HG03378 (cell line): ENCODE data around the gene HEXIM1.

ENCODE experiments used
- ATAC-seq: cut with Tn5 transposase; IDR thresholded peaks from one replicate; pipeline ENCODE4 v1.9.1; 2021; ENCODE audit warnings: mild to moderate bottlenecking, moderate library complexity; ENCODE audit not compliant: unreplicated experiment

HEXIM1 gene, protein sequence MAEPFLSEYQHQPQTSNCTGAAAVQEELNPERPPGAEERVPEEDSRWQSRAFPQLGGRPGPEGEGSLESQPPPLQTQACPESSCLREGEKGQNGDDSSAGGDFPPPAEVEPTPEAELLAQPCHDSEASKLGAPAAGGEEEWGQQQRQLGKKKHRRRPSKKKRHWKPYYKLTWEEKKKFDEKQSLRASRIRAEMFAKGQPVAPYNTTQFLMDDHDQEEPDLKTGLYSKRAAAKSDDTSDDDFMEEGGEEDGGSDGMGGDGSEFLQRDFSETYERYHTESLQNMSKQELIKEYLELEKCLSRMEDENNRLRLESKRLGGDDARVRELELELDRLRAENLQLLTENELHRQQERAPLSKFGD

DNA sequence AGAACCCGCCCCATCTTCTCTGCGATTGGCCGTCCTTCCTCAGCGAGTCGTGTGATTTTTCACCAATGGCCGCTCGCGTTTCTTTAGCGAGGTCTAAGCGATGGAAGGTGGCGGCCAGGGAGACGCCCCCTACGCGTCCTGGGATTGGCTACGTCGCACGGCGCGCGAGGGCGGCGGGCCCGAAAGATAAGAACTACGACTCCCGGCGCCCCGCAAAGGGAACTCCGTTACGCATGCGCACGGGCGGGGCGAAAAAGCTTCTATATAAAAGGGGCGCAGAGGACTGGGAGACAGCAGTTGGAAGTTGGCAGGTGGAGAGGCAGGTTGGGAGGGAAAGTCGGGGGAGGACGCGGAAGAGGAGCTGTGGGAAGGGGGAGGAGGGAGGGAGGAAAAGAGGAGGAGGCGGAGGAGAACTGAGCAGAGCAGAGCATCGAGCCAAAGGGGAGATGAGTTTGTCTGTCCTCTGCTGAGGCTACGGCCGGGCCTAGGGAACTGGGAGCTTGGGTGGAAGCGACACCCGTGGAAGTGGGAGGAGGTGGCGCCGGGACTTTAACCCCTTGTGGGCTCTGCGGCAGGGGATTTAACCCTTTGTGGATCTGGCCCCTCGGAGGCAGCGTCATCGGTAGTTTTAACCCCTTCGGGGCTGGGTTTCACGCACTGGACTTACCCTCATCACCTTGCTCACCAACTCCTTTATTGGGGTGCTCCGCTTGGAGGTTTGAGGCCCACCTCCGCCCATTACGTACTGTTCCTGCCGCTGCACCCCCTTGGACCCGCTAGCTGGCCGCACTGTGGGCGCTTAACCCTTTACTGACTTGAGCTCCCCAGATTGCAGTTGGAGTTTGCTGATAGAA is at the start of gene HEXIM1:
Gene HEXIM1, plus strand, starts transcription at position 293 of the 854 bp plus-strand sequence. CDS start 716 bp downstream, outside the sequence.
- ATAC-seq, result peak; percentile 43

DNA sequence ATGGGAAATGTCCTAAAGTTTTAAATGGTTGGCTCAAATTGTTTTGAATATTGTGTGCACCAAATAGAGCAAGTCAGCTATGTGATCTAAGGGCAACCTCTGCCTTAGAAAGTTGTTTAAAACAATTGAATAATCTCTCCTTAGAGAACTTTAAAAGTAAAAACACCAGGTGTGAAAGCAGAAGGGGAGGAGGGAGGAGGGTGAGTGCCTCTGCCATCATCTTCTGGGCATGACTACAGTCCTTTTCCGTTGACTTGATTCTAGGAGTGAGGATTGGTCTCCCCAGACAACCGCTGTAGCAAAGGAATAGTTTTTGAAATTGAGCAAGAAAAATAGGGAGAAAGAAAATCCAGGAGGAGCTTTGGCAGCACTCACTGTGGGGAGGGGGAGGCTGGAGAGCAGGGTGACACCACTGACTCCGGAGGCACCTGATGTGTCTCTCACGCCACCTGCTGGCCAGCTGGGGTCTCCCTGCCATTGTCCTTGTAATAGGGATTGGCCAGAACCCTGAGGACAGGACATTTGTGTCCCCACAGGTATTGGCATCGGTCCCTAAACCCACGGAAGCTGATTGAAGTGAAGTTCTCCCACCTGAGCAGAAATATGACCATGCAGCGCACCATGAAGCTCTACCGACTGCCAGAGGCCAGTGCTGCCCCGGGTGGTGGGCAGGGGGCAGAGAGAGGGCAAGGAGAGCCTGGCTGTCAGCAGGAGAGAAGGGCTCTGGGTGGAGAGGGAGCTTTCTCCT is 49.2 kb upstream of the HEXIM1 start:
- ATAC-seq, result no peak

DNA sequence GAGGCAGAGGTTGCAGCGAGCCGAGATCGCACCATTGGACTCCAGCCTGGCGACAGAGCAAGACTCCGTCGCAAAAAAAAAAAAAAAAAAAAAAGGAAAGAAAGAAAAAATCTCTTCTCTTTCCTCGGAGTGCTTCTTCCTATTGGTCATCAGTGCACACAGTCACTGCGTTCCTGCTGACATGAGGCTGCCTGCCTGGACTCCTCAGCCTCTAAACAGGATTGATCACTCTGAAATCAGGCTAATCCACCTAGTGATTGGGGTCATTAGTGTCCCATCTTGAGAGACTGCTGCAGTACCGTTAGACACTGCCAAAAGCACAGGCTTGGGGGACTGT is 46.8 kb upstream of the HEXIM1 start:
- no peak for ATAC-seq

DNA sequence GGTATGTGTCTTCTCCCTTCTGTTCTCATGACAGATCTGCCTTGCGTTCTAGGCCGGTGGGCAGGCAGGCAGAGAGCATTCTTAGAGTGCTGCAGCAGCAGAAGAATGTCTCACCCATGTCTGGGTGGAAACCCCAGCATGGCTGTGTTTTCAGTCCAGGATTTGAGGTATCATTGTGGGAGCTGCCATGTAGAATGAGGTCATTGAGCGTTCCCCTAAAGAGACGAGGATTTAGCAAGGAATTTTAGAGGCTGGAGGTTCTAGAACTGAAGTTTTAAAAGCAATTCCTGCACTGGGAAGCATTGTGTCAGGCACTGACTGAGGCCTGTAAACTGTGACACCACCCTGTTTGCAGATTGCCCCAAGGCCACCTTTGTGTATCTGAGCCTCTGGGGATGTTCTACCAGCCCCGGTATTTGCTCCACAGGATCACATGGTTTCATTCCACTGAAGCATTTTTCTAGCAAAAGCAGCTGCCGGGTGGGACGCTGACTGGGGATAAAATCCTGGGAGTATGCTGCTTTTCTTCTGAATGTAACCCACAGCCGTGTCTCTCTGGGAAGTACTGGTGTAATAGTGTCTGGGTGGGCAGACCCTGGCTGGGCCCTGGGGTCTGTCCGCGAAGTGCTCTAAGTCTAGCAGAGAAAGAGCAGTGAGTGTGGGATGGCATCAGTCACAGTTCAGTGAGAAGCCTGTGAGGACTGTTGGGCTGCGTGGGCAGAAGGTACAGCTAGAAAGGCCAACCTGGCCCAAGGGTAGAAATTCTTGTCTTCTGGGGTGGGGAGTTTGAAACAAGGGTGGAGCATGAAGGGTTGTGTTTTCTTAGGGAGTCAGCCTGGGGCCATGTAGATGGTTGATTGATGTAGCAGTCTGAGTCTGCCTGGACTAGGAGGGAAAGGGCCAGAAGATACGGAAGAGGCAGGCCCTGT is 46.1 kb upstream of the HEXIM1 start:
- ATAC-seq, result no peak

DNA sequence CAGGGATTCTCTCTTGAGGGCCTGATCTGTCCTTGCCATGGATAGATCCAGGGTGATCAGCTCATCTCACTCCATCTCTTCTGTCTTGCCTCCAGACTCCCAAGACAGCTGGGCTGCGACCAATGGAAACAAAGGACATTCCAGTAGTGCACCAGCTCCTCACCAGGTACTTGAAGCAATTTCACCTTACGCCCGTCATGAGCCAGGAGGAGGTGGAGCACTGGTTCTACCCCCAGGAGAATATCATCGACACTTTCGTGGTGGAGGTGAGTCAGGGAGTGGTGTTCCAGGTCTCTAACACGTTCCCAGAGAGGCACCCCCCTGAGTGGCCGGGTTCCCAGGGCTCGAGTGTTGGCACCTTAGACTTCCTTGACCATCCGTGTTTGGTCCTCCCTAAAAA is 45.4 kb upstream of the HEXIM1 start:
- no peak for ATAC-seq

DNA sequence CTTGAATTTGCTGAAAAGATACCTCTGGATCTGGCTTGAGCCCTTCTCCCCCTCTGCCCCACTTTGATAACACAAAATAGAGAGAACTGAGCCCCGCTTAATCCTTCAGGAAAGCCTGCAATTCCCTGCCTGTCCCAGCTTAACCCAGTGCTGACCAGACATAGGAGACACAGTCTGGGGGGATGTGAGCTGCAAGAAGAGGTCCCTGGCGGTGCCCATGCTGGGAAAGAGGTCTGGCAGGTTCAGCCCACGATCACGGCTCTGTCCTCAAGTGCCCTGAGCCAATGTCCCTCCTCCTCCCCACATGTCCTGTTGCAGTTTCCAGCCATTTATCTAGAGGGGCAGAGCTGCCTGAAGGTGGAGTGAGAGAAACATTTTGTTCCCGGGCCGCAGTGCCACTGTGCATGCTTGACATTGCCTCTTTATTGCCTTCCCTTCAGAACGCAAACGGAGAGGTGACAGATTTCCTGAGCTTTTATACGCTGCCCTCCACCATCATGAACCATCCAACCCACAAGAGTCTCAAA is 44.9 kb upstream of the HEXIM1 start:
- no peak for ATAC-seq

DNA sequence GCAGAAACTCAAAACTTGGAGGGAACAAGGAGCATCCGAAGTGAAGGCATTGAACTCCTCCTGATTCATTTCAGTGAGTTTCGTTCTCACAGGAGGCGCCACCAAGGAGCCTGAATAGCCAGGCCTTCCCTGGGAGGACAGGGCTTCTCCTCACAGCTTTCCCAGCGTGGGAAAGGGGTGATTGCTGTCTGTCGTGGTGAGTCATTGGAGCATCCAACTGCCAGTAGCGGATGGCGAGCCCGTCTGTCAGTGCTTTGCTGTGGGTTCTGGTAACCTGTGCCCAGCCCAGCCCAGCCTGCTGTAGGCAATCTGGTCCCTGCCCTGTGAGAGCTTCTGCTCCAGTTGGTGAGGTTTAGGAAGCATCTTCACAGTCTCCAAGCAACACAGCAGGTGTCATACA is 44.2 kb upstream of the HEXIM1 start:
- no peak for ATAC-seq

DNA sequence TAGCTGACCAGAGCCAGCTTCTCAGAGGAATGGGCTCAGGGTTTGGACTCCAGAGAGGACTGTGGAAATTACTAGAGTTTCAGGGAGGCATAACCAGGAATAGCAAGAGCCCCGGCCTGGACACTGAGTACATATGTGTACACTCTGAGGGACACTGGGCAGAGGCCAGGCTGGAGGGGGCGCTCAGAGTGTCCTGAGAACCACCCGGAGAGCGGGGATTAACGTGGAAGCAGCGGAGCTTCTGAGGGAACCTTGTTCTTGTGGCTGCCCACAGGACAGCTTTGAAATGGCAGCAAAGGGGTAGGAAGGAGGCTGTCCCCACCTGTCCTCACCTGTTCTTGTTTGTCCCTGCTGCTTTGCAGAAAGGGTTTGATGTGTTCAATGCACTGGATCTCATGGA is 43.8 kb upstream of the HEXIM1 start:
- ATAC-seq, result no peak

DNA sequence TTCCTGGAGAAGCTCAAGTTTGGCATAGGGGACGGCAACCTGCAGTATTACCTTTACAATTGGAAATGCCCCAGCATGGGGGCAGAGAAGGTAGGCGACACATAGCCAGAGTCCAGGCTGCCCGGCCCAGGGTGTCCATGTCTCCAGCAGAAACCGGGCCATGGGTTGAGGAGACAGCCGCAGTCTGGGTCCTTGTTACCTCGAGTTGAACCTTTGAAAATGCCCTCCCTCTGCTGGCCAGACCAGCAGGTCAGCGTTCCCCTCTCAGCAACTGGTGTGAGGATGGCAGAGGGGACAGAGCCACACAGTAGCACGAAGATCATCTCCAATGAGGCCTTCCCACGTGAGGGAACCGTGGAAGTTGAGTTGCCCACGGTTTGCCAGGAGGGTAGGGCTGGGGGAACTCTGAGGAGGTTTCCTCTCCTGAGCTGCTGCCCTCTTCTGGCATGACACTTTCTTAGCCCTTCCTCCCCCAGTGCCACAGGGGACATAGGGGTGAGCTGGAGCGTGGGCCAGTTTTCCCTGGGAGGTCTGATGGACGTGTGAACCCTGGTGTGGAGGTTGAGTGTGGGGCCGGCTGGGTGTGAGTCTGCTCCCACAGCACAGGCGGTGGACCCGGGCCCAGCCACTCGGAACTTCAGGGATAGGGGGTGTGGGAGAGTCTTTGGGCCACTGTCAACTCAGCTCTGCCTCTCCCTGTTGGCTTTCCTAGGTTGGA is 43.2 kb upstream of the HEXIM1 start:
- ATAC-seq, result no peak

DNA sequence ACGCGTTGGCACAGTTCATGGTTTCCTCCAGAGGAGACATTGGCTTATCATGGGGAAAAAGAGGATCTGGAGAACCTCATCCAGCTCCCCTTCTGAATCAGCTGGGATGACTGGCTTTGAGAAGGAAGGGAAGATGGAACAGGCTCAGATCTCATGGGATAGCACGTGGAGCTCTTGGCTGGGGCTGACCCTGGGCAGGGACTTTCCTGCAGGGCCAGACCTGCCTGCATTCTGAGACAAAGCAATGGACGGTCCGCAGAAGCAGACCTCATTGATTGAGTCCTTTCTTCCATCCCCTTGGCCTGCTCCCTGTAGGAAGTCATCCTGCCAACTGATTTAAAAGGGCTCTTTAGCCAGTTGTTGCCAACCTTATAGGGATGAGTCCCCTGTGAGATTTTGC is 42.2 kb upstream of the HEXIM1 start:
- no peak for ATAC-seq

DNA sequence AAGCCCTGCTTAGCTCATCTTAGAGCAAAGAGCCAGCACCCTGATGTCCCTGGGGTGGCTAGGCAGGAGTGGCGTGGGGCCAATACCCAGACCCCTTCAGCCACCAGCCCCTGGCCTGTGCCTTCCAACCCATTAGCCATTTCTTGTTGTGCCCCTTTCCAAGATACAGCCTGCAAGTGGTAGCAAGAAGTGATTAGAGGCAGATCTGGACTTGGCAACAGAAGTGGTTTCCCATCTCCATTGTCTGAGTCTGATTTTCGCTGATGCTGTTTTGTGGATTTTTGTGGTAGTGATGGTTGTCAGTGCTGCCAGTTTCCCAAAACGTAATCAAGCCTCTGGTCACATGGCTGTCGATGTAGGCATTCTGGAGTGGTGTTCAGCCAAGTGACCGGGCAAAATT is 41.7 kb upstream of the HEXIM1 start:
- ATAC-seq, result no peak

DNA sequence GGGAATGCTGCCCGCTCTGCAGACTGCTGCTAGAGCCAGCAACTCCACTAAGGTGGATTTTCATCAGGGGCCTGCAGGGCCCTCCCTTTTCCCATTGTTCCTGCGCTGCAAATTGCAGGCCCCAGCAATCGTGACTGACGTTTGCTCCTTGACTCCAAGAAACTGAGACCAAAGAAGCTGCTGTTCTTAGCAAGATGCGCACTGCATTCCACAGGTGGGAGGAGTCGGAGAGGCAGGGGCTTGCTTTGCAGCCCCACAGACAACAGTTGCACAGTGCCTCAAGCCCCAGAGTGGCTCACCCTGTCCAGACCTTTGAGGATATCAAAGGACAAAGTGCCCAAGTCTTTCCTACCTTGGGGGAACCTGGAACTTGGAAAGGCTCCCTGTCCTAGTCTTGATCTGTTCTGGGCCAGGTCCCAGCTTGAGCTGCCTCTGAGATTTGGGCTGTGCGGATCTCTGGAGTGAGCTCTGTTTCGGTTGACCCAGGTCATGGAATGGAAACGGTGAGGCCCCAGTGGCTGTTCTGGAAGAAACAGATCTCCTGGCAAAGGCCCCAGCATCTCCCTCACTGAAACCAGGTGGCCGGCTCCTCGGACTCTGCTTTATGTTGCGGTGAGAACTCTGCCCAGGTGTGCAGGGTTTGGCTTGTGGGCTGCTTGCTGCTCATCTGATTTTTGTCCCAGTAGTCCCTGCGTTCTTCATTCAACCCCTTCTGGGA is 40.8 kb upstream of the HEXIM1 start:
- no peak for ATAC-seq

DNA sequence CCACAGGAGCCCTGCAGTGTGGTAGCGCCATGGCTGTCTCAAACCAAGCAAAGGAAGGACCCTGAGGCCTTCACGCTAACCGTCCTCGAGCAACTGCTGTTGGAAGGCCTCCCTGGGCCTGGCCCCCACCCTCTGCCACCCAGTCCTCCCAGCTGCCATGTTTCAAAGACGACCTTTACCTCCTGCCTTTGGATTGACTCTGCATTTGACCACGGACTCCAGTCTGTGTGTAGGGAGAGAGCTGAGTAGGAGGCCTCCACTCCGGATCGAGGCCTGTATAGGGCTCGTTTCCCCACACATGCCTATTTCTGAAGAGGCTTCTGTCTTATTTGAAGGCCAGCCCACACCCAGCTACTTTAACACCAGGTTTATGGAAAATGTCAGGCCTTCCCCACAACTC is 40.2 kb upstream of the HEXIM1 start:
- no peak for ATAC-seq

DNA sequence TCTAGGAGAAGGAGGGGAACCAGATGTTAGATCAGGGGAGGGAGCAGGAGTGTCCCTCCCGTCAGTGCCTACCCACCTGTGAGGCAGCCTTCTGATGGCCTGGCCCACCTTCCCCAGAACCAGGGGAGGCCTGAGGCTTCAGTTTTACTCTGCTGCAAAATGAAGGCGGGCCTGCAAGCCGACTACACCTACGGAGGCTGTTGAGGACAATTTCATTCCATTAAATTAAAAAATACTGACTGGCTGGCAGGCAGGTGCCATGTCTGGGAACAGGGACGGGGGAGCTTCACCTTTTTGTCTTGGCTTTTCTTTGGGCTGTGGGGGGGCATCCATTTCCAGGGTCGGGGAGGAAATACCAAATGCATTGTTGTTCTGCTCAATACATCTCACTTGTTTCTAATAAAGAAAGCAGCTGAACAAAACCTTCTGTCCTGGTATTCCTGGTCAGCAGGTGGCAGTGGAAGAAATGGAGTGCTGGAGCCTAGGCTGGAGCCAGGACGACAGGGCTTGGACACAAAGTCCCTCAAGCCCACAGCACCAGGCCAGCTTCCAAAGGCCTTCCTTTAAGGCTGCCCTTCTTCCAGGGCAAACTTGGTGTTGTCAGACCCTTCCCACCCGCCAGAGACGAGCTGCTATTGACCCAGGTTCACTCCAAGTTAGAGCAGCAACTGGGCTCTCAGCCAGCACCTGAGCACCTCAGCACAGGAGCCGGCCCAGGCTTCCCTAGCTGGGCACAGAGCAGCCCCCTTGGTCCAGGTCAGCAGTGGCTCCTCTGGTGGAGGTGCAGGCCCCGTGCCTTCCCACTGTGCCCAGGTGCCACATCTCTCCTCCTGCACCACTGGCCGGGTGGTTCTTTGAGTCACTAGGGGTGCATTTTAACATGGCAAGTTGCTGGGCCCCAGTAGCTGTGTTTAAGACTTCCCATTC is 39.4 kb upstream of the HEXIM1 start:
- no peak for ATAC-seq

DNA sequence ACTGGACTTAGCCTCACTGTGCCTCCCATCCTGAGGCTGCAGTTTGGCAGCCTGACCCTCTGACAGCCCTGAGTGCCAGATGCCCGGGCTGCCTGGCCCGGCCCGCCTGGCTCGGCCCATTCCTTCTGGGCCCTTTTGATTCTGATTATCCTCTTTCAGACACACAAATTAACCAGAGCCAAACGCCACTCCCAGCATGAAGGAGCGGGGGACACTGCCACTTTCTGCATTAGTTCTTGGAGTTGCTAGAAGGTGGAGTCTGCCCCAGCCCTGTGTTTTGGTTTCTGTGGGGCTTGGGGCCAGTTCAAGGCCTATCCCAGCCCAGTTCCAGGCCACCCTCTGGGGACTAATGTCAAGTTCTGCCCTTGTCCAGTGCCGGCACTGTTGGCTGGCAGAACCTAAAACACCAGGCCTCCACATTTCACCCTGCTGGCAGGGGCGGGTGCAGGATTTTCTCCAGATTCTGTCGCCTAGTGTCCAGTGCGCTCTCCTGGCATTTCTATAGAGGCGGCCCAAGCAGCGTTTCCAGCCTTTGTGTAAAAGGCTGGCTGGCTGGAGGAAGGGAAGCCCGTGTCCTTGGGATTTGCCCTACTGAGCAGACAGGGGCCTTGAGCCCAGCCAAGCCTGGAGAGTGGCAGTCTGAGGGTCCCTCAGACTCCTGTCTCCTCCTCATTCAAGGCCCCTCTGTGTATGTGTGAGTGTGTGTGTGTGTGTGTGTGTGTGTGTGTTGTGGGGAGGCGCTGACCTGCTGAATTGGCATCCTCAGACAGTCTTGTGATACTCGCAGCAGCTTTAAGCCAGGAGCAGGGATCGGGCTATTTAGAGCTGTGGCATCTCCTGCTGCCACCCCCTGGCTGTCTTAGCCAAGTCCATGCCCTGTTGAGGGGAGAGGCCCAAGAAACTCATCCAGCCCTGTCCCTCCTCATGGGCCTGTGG is 37.3 kb upstream of the HEXIM1 start:
- ATAC-seq, result no peak

DNA sequence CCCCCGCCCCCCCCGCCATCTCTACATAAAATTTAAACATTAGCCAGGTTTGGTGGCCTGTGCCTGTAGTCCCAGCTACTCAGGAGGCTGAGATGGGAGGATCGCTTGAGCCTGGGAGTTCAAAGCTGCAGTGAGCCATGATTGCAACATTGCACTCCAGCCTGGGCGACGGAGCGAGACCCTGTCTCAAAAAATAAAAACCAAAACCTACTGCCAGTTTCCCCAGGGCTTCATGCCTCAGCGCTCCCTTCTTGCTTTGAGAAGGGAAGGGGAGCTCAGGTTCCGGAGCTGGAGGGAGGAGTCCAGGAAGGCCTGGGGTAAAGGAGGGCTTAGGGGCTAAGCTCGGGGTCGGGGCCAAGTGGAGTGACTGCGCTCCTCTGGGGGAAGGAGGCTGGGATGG is 36.4 kb upstream of the HEXIM1 start:
- ATAC-seq, result no peak
